Endometrial microvascular endothelial cells (primary cell): ENCODE results near the gene SRGAP3. TPM values are rescaled to one million over a fixed set of nuclear protein-coding genes. Genes with fewer than 3 reads are reported as not detected.

Experiments used
- in situ Hi-C: cut with HindIII; loops from 2 replicates; pipeline ENCODE4 v1.10.0; 2017; ENCODE audit warnings: low sequenced_read_pairs, low pct_unique_long_range_greater_than_20kb; ENCODE audit errors: inconsistent ontology term
- total RNA-seq: library from RNA; depleted of rRNA; stranded (reverse); fragments of >200 nt; gene quantifications from one replicate; pipeline ENCODE4 v1.2.3, GENCODE V29; 2015; ENCODE audit errors: inconsistent ontology term

Gene SRGAP3
- total RNA-seq, 1 donor from 2014 or later: not detected

DNA sequence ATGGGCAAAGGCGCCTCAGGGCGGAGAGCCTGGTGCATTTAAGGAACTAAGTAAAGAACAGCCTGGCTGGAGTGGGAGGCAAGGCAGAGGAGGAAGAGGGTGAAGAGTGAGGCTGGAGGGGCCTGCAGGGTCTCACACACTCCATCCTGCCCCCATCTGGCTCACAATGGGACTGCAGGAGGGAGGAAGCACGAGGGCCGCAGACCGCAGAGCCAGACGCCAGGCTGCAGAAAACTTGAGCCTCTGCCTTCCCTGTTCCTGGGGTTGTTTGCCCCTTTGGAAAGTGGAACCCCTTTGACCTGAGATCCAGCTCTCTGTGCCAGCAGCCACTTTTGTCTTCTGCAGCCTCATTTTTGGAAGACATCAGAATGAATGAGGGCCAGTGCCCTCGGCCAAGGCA lies 138.0 kb downstream of the SRGAP3 start:
- in situ Hi-C loops: no loop called here

DNA sequence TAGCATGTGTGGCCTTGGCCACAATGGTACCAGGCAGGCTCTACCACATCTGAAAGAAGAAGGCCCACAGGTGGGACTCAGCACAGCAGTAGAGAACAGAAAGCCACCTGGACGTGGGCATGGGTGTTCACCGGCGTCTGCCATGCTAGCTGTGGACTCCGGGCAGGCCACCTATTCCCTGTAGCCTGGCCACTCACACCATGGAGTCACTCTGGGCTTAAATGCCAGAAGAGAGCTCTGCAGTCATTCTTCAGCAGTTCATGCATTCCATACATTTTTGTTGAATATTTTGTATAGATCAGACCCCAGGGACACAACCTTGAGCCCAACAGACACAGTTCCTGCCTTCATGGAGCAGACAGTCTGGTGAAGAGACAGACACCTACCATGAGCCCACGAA lies 138.6 kb downstream of the SRGAP3 start:
- in situ Hi-C loops: no loop called here

DNA sequence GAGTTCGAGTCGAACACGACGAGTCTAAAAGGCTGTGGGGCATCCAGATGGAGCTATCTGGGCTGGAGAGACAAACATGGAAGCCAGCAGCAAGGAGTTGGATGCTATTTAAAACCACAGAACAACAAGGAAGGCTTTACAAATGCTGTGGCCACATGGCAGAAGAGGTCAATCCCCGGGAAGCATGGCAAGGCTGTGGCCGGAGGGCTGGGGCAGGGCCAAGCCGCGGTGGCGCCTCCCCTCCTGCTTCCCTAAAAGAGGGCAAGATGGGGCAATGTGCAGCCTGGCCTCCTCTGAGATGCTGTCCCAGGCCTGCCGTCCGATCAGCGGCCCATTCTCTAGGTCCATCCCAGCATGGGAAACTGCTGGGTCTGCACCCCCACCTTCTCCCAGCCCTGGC lies 139.1 kb downstream of the SRGAP3 start:
- in situ Hi-C loops: no loop called here

DNA sequence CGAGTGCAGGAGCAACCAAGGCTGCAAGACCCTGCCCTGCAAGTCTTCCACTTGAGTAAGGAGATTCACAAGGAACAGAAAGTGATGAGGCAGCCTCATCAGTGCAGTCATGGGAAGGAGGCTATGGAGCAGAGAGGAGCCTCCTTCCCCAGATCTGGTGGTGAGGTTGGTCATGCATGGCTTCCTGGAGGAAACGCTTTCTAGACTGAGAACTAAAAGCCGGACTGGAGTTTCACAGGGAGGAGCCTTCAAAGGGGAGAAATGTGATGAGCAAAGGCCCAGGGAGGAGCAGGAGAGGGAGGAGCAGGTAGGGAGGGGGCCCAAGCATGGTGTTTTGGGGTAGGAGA lies 139.9 kb downstream of the SRGAP3 start:
- in situ Hi-C loops: no loop called here

DNA sequence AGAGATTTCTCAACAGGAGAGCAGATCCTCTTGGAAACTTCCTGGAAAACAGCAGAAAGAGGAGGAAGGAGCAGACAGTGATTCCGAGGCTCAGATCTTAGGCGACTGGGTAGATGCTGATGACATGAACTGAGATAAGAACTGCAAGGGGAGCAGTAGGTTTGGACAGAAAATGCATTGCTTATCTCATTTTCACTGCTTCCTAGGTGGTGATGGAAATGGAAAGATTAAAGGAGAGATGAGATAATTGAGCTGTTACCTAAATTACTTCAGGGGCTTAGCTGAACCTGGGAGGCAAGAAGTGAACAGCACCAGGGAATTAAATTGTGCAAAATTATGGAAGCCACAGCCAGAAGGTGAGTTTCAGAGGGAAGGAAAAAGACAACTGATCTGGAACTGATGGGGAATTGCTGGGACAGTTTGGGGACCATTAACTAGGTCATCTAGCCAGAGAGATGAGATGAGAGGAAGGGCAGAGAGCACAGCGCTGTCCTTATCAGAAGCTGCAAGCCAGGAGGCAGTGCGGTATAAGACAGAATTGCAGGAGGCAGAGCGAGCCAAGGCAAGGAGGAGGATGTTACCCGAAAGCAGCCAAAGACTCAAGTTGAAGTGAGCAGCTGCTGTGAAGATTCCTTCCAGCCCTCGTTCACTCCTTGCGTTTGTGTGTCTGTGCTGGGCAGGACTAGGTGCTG lies 140.4 kb downstream of the SRGAP3 start:
- in situ Hi-C loops: no loop called here

- in situ Hi-C loops: no loop called here
Measured at GRCh38 chr3:9107738-9108137, 141.7 kb downstream of the SRGAP3 start.

DNA sequence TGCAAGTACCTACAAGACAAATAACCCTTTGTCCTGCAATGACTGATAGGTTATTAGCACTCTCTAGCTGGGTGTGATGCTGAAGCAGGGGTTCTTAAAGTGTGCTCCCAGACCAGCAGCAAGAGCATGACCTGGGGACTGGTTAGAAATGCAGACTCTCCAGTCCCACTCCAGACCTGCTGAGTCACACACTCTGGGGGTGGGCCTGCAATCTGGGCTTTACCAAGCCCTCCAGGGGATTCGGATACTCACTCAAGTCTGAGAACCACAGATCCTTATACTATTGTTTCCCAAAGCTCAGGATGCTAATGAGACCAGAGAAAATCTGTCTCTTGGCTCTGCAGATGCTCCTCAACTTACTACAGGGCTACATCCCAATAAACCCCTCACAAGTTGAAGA lies 144.0 kb downstream of the SRGAP3 start:
- in situ Hi-C loops: no loop called here

GRCh38 chr3:9104121-9104520 lies 145.3 kb downstream of the SRGAP3 start:
- in situ Hi-C loops: no loop called here

DNA sequence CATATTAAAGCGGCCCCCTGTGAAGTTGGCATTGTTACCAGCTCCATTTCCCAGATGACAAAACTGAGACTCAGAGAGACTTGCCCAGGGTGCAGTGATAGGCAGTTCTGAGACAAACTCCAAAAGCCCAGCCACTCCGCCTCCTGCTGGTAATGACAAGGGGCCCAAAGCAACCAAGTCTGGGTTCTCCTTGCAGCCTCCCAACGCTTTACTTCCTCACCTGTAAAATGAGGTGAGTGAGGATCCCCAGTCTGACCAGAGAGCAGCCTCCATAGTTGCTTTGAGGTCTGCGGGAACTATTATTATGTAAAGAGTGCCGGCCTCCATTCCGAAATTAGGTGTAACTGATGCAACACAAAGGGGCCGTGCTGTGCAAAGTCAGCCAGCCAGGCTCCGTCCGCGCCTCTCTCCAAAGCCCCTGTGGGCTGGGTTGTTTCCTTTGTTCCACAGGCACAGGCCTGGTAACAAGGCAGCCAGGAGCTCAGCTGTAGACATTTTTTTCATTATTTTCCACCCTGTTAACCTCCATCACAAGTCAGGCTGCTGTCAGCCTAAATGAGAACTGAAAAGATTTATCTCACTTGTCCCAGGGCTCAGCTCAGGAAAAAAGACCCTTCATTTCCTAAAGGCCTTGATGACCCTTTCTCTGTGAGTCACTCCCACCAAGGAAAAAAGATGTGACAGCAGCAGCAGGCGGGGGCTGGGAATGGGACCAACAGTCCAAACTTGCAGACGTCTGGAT lies 147.0 kb downstream of the SRGAP3 start:
- in situ Hi-C loops: no loop called here

GRCh38 chr3:9101286-9101685 lies 148.2 kb downstream of the SRGAP3 start:
- in situ Hi-C loops: no loop called here

GRCh38 chr3:9100513-9100894 lies 148.9 kb downstream of the SRGAP3 start:
- in situ Hi-C loops: no loop called here

GRCh38 chr3:9099702-9100512 lies 149.5 kb downstream of the SRGAP3 start:
- in situ Hi-C loops: no loop called here

- in situ Hi-C loops: no loop called here
Measured at GRCh38 chr3:9098716-9099675, 150.4 kb downstream of the SRGAP3 start.

- in situ Hi-C loops: no loop called here
Measured at GRCh38 chr3:9097495-9097894, 152.0 kb downstream of the SRGAP3 start.

- in situ Hi-C loops: no loop called here
Measured at GRCh38 chr3:9091486-9092235, 157.8 kb downstream of the SRGAP3 start.

DNA sequence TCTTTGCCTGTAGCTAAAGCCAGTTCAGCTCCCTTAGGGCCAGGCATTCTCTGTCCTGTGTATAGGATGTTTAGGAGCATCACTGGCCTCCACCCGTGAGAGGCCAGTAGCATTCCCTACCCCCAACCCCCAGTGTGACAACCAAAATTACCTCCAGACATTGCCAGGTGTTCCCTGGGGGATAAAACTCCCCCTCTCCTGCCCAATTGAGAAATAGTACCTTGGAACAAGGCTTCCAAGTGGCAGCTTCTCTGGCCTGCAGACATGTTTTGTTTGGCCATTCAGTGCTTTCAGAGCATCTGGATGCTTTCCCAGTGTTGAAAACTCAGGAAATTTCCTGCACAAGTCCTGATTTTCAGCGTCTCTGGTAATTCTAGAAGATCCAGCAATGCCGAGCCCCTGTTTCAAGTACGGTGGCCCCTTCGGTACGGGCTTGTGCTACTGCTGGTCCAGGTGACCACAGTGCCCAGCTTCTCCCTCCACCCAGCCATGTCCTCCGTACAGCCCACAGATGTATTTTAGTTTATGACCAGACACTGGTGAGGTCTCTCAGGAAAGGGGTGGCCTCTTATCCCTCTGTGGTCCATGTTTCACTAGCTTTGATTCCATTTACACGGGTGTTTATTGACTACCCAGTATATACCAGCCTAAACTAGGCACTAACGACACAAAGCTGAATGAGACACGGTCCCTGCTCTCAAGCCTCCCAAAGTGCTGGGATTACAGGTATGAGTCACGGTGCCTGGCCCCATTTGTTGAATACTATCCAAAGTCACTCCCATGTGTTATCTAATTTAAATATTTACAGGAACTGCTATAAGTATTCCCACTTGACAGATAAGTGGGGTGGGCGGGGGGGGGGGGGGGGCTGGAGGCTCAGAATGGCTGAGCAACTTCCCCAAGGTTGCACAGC lies 160.7 kb downstream of the SRGAP3 start:
- in situ Hi-C loops: no loop called here

DNA sequence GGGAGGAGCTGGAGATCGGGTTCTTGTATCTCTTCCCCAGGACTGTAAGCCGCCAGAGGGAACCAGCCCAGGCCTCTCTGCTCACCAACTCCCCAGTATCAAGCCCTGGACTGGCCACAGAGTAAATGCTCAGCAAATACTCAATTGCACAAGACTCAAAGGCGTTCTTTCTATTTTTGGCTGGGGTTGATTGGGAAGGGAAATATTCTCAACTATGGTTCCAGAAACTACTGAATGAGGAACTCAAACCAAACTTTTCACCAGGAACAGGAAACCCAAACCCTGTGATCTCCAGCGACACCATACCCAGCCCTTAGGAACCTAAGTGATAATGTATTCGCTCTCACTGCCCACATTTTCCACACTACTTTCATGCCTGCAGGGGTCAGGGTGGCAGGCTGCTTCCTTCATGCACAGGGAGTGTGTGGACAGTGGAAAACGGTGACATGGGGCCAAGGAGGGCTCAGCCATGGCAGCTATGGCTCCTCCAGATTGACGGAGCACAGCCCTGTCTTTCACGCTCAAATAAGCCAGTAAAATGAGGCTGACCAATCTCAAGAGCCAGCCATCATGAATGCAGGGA lies 161.5 kb downstream of the SRGAP3 start:
- in situ Hi-C loops: no loop called here
